Activated naive CD4-positive, alpha-beta T cell treated with anti-CD3 and anti-CD28 coated beads for 36 hours (primary cell): ENCODE results near the gene DNAJC1. TPM values are rescaled to one million over a fixed set of nuclear protein-coding genes. Genes with fewer than 3 reads are reported as not detected.
"Not testable (repeated sequence)": the region's sequence is repeated elsewhere in the genome, so short reads cannot be mapped to it uniquely, and the experiment has no call there.

Source experiments
- CTCF ChIA-PET: fragments of 350-600 bp; sonication (Branson Sonifier 250); formaldehyde crosslinking; loops from one replicate; lab custom pipeline; 2021; ENCODE audit warnings: antibody characterized with exemption; lab: Charles Lee
- DNase-seq: peaks from one replicate; pipeline ENCODE4 v3.0.0-alpha.2; 2020
- H3K27ac Mint-ChIP-seq: one replicate; pipeline ENCODE4 v1.8.0; 2021; ENCODE audit warnings: mild to moderate bottlenecking, mixed read lengths
- H3K27me3 Mint-ChIP-seq: one replicate; pipeline ENCODE4 v1.8.0; 2021; ENCODE audit warnings: low read depth, mixed read lengths
- H3K36me3 Mint-ChIP-seq: one replicate; pipeline ENCODE4 v1.8.0; 2021; ENCODE audit warnings: low read depth, mixed read lengths
- H3K4me1 Mint-ChIP-seq: one replicate; pipeline ENCODE4 v1.8.0; 2021; ENCODE audit warnings: low read depth, mixed read lengths
- H3K4me3 Mint-ChIP-seq: one replicate; pipeline ENCODE4 v1.8.0; 2021; ENCODE audit warnings: mild to moderate bottlenecking, moderate library complexity, mixed read lengths
- H3K9me3 Mint-ChIP-seq: one replicate; pipeline ENCODE4 v1.8.0; 2021; ENCODE audit warnings: mixed read lengths
- intact Hi-C: fragments of 100-400 bp; cut with micrococcal nuclease; formaldehyde crosslinking; loops from one replicate; pipeline ENCODE4 v1.15.1; 2023
- total RNA-seq, 2 experiments: library from RNA; stranded (reverse); gene quantifications; one replicate each; pipeline ENCODE4 v1.2.3, GENCODE V29; 2021

The DNAJC1 gene
- total RNA-seq, 2 experiments from 2014 or later = 18.0 to 18.8 TPM

GRCh38 chr10:21885940-21886339 lies 117.6 kb downstream of the DNAJC1 start:
- peaks cover 14% of the 10 kb centered on the region for H3K9me3 Mint-ChIP-seq
- CTCF ChIA-PET = no interaction called here
- DNase-seq = no peak
- no peak overlapping the region for H3K27ac Mint-ChIP-seq
- H3K36me3 Mint-ChIP-seq = peaks cover 26% of the 10 kb centered on the region
- H3K4me1 Mint-ChIP-seq = peaks cover 20% of the 10 kb centered on the region
- no peak overlapping the region for H3K4me3 Mint-ChIP-seq
- intact Hi-C loops = no loop called here
- no peaks in the 10 kb centered on the region for H3K27me3 Mint-ChIP-seq

DNA sequence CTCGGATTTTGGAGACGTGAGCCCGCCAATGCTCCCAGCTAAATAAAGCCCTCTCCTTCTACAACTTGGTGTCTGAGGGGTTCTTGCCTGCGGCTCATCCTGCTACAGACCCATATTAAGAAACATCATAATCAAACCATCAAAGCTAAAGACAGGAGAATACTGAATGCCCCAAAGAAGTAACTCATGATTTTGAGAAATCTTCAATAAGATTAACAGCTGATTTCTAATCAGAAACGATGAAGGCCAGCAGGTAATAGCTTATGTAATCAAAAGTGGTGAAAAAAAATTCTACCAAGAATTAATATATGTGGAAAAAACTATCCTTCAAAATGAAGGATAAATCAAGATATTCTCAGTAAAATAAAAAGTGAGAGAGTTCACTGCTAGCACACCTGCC lies 130.3 kb downstream of the DNAJC1 start:
- peaks cover 40% of the 10 kb centered on the region for H3K36me3 Mint-ChIP-seq
- no peaks in the 10 kb centered on the region for H3K27me3 Mint-ChIP-seq
- H3K4me1 Mint-ChIP-seq = no peaks in the 10 kb centered on the region
- H3K27ac Mint-ChIP-seq = peak overlapping the region; percentile 30
- intact Hi-C loops = no loop called here
- peaks cover 12% of the 10 kb centered on the region for H3K9me3 Mint-ChIP-seq
- CTCF ChIA-PET = no interaction called here
- no peak overlapping the region for H3K4me3 Mint-ChIP-seq
- DNase-seq = no peak

DNA sequence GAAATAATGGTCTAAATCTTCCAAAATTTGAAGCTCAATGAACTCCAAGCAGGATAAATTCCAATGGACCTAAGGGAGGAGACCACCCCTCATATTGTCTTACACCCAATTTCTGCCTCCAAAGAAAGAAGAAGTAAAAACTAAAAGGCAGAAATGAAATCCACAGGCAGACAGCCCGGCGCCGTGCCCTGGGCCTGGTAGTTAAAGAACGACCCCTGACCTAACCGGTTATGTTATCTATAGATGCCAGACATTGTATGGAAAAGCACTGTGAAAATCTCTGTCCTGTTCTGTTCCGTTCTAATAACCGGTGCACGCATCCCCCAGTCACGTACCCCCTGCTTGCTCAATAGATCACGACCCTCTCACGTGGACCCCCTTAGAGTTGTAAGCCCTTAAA lies 130.8 kb downstream of the DNAJC1 start:
- Mint-ChIP-seq H3K9me3 (peaks cover 12% of the 10 kb centered on the region), H3K27ac (peak overlapping the region; percentile 30), H3K36me3 (peaks cover 40% of the 10 kb centered on the region)
- intact Hi-C loops, H3K4me1 Mint-ChIP-seq, H3K27me3 Mint-ChIP-seq, CTCF ChIA-PET, DNase-seq, H3K4me3 Mint-ChIP-seq: not testable (repeated sequence)

DNA sequence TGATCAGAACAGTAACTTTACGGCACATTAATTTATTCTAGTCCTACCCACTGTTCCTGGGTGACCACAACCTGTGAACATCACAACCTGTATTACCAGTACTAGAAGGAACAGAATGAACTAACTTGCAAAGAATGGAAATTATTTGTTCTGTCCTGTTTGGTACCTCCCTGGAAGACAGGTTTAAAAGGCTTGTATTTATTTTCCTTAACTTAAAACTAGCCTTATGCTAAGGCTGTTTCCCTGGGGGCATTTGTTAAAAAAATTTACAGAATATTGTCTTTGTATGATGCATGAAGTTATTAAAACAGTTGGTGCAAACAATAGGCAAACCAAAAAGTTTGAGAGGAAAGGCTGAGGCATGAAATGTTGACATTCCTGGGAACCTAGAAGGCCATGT lies 132.7 kb downstream of the DNAJC1 start:
- Mint-ChIP-seq H3K27me3 (no peaks in the 10 kb centered on the region), H3K27ac (no peak overlapping the region), H3K36me3 (peaks cover 40% of the 10 kb centered on the region), H3K4me3 (no peak overlapping the region), H3K9me3 (peaks cover 12% of the 10 kb centered on the region), H3K4me1 (no peaks in the 10 kb centered on the region)
- CTCF ChIA-PET = no interaction called here
- no peak for DNase-seq
- intact Hi-C loops = no loop called here

DNA sequence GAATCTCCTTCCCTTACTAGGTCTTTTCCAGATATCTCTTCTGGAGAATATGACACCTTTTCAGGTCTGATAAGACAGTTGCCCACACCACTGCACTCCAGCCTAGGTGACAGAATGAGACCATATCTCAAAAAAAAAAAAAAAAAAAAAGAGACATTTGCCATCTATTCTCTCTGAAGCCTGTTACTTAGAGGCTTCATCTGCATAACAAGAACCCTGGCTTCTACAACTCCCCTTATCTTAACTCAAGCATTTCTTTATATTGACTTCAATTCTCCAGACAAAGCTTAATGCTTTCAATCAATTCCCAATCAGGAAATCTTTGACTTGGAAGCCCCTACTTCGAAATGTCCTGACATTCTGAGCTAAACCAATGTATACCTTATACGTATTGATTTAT lies 134.4 kb downstream of the DNAJC1 start:
- Mint-ChIP-seq H3K36me3 (peaks cover 29% of the 10 kb centered on the region), H3K9me3 (peaks cover 12% of the 10 kb centered on the region)
- H3K4me1 Mint-ChIP-seq, CTCF ChIA-PET, H3K4me3 Mint-ChIP-seq, DNase-seq, intact Hi-C loops, H3K27ac Mint-ChIP-seq, H3K27me3 Mint-ChIP-seq: not testable (repeated sequence)

- Mint-ChIP-seq H3K27ac (no peak overlapping the region), H3K4me1 (no peaks in the 10 kb centered on the region), H3K9me3 (no peaks in the 10 kb centered on the region), H3K4me3 (no peak overlapping the region), H3K27me3 (no peaks in the 10 kb centered on the region), H3K36me3 (peaks cover 15% of the 10 kb centered on the region)
- DNase-seq = no peak
- intact Hi-C loops = no loop called here
- CTCF ChIA-PET = interaction anchor here (0.6 kb wide), 1 partner anchor 352 kb away, joined by 3 read pairs; no protein-coding TSS in a partner anchor
These were observed 142.8 kb downstream of the DNAJC1 start for GRCh38 chr10:21860718-21861117.

DNA sequence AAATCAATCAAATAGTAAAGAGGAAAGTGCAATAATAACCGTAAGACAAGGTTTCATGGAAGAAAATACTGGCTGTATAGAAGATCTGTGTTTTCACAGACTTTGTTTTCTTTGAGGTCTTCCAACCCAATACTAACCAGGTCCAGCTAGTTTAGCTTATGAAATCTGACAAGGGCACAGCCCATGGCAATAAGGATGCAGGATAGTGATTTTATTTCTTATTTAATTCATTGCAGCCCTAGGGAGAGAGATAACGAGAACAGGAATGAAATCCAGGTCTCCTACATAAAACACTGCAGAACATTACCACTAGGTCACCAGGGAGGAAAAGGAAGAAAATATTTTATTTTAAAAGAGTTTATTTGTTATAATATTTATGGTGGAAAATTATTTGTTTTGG lies 145.1 kb downstream of the DNAJC1 start:
- intact Hi-C loops = no loop called here
- DNase-seq = no peak
- Mint-ChIP-seq H3K27me3 (no peaks in the 10 kb centered on the region), H3K9me3 (no peaks in the 10 kb centered on the region), H3K27ac (no peak overlapping the region), H3K4me1 (no peaks in the 10 kb centered on the region), H3K36me3 (peaks cover 17% of the 10 kb centered on the region), H3K4me3 (no peak overlapping the region)
- CTCF ChIA-PET = no interaction called here

DNA sequence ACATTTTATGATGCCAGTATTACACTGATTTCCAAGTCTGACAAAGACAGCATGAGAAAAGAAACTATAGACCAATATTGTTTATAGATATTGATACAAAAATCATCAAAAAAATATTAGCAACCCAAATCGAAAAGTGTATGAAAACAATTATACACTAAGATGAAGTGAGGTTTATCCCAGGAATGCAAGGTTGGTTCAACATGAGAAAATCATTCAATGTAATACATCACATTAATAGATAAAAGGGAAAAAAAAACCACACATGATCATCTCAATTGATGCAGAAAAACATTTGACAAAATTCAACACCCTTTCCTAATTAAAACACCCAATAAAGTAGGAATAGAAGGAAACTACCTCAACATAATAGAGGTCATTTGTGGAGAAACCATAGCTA lies 153.9 kb downstream of the DNAJC1 start:
- no peak overlapping the region for H3K4me3 Mint-ChIP-seq
- peaks cover 36% of the 10 kb centered on the region for H3K36me3 Mint-ChIP-seq
- no peaks in the 10 kb centered on the region for H3K4me1 Mint-ChIP-seq
- no peak overlapping the region for H3K27ac Mint-ChIP-seq
- CTCF ChIA-PET = no interaction called here
- no peaks in the 10 kb centered on the region for H3K27me3 Mint-ChIP-seq
- intact Hi-C loops = no loop called here
- peaks cover 27% of the 10 kb centered on the region for H3K9me3 Mint-ChIP-seq
- DNase-seq = no peak

DNA sequence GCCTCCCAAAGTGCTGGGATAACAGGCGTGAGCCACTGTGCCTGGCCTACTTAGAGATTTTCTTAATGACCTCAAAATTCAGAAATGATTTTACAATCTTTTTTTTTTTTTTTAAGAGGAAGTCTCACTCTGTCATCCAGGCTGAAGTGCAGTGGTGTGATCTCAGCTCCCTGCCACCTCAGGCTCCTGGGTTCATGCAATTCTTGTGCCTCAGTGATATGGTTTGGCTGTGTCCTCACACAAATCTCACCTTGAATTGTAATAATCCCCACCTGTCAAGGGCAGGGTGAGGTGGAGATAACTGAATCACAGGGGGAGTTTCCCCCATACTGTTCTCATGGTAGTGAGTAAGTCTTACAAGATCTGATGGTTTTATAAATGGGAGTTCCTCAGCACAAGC lies 159.9 kb downstream of the DNAJC1 start:
- intact Hi-C loops = no loop called here
- no peaks in the 10 kb centered on the region for H3K27me3 Mint-ChIP-seq
- no peaks in the 10 kb centered on the region for H3K4me1 Mint-ChIP-seq
- CTCF ChIA-PET = no interaction called here
- peaks cover 30% of the 10 kb centered on the region for H3K36me3 Mint-ChIP-seq
- H3K9me3 Mint-ChIP-seq = peaks cover 25% of the 10 kb centered on the region
- no peak overlapping the region for H3K4me3 Mint-ChIP-seq
- H3K27ac Mint-ChIP-seq = no peak overlapping the region
- DNase-seq = peak; percentile 8

GRCh38 chr10:21841273-21841672 lies 162.3 kb downstream of the DNAJC1 start:
- H3K27ac Mint-ChIP-seq, CTCF ChIA-PET, H3K4me1 Mint-ChIP-seq, DNase-seq, H3K27me3 Mint-ChIP-seq, intact Hi-C loops, H3K4me3 Mint-ChIP-seq: not testable (repeated sequence)
- H3K36me3 Mint-ChIP-seq = peaks cover 29% of the 10 kb centered on the region
- peaks cover 28% of the 10 kb centered on the region for H3K9me3 Mint-ChIP-seq

- H3K27ac Mint-ChIP-seq, H3K4me3 Mint-ChIP-seq, intact Hi-C loops, DNase-seq, CTCF ChIA-PET, H3K4me1 Mint-ChIP-seq, H3K27me3 Mint-ChIP-seq: not testable (repeated sequence)
- peaks cover 57% of the 10 kb centered on the region for H3K36me3 Mint-ChIP-seq
- peaks cover 40% of the 10 kb centered on the region for H3K9me3 Mint-ChIP-seq
These were observed 166.0 kb downstream of the DNAJC1 start for GRCh38 chr10:21837487-21837886.

GRCh38 chr10:21834574-21834973 lies 169.0 kb downstream of the DNAJC1 start:
- H3K27me3 Mint-ChIP-seq, H3K27ac Mint-ChIP-seq, CTCF ChIA-PET, DNase-seq, intact Hi-C loops, H3K4me1 Mint-ChIP-seq, H3K4me3 Mint-ChIP-seq: not testable (repeated sequence)
- peaks cover 46% of the 10 kb centered on the region for H3K9me3 Mint-ChIP-seq
- peaks cover 60% of the 10 kb centered on the region for H3K36me3 Mint-ChIP-seq

- Mint-ChIP-seq H3K4me3 (no peak overlapping the region), H3K9me3 (peaks cover 37% of the 10 kb centered on the region), H3K4me1 (no peaks in the 10 kb centered on the region), H3K27me3 (no peaks in the 10 kb centered on the region), H3K36me3 (peaks cover 59% of the 10 kb centered on the region), H3K27ac (no peak overlapping the region)
- intact Hi-C loops = no loop called here
- CTCF ChIA-PET = no interaction called here
- no peak for DNase-seq
These were observed 170.8 kb downstream of the DNAJC1 start for GRCh38 chr10:21832821-21833130.
